ENCODE data around the gene HDAC1.

DNA sequence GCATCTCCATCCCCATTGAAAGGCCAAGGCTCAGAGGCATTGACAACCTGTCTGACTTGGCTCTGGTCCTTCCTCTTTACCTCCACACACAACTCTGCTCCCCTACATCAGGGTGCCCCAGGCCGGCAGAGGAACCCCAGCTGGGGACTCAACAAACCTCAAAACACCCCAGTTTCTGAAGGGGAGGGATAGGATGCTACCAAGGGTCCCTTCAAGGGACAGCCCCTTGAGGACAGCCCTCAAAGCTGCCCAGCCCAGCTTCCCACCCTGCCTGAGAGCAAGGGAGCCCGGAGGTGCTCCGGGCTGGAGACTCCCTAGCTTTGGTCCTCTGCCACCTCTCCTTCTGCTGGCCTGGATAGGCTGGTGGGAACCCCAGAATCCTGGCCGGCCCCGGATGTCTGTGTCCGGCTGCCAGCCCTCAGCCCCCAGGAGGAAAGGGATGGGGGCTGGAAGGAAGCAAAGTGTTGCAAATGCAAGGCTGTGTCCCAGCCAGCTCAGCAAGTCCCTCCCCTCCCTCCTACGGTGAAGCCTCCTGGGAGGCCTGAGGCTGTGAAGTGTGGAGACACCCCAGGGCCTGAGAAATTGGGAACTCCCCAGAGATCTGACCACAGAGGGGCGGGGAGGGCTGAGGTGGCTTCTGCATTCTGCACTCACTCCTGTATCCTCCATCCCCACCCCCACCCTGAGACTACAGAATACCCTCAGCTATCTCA, 45.2 kb downstream of the HDAC1 start:
- TF ChIP-seq POLR2A (IDR thresholded peaks at IDR 0.05; ENCODE audit: low read depth, low read length) (no peak), RFX5 (IDR thresholded peaks at IDR 0.05; ENCODE audit: low read depth, low read length) (no peak), CEBPB (IDR thresholded peaks at IDR 0.05; ENCODE audit: low read depth, low read length) (no peak), MAFK (IDR thresholded peaks at IDR 0.05; ENCODE audit: low read depth, low read length) (no peak)
- TF ChIP-seq, protein P1, sequence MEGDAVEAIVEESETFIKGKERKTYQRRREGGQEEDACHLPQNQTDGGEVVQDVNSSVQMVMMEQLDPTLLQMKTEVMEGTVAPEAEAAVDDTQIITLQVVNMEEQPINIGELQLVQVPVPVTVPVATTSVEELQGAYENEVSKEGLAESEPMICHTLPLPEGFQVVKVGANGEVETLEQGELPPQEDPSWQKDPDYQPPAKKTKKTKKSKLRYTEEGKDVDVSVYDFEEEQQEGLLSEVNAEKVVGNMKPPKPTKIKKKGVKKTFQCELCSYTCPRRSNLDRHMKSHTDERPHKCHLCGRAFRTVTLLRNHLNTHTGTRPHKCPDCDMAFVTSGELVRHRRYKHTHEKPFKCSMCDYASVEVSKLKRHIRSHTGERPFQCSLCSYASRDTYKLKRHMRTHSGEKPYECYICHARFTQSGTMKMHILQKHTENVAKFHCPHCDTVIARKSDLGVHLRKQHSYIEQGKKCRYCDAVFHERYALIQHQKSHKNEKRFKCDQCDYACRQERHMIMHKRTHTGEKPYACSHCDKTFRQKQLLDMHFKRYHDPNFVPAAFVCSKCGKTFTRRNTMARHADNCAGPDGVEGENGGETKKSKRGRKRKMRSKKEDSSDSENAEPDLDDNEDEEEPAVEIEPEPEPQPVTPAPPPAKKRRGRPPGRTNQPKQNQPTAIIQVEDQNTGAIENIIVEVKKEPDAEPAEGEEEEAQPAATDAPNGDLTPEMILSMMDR (conservative IDR thresholded peaks at IDR 0.05; ENCODE audit: low read depth, low read length) = no peak
- TF ChIP-seq, protein P2, sequence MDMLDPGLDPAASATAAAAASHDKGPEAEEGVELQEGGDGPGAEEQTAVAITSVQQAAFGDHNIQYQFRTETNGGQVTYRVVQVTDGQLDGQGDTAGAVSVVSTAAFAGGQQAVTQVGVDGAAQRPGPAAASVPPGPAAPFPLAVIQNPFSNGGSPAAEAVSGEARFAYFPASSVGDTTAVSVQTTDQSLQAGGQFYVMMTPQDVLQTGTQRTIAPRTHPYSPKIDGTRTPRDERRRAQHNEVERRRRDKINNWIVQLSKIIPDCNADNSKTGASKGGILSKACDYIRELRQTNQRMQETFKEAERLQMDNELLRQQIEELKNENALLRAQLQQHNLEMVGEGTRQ (IDR thresholded peaks at IDR 0.05; ENCODE audit: low read depth, low read length) = no peak

All from IMR-90 (cell line).